NCI-H748 (cell line): ENCODE measurements around the gene KLHDC4.

Experiments used
- DNase-seq: peaks from one replicate; lab custom pipeline; 2025; ENCODE audit not compliant: unreplicated experiment; lab: John Stamatoyannopoulos, UW

The KLHDC4 gene

DNA sequence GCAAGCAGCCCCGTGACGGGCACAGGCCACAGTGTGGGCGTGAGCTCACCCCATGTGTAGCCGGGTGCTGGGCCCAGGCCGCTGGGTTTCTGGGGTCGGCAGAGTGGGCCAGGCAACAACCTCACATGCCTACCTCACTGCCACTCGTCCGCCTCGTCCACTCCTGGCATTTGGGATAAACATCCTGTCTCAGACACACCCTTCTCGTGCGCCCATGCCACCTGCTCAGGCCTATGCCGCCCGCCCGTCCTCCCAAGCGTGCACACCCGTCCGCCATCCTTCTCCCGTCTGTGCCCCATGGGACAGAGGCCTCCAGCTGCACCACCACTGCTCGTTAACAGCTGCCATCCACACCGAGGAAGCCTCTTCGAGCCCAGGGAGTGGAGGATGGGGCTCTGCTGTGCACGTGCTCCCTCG lies 64.3 kb downstream of the KLHDC4 start:
- DNase-seq, result no peak

DNA sequence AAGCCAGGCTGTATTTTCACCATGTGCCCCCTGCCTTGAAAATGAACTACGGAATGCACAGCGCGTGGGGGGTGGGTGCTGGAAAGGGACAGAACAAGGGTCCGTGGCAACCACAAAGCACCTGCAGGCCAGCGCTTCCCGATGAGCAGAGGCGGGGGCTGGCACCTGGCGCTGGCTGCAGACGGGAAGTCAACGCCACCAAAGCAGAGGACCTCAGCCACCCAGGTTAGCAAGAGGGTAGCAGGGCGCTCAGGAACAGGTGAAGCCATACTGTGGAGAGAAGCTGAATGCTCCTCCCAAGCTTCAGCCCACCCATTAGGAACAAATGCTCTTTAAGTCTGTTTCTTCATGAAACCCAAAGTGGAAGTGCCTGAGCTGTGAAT lies 64.7 kb downstream of the KLHDC4 start:
- no peak for DNase-seq

DNA sequence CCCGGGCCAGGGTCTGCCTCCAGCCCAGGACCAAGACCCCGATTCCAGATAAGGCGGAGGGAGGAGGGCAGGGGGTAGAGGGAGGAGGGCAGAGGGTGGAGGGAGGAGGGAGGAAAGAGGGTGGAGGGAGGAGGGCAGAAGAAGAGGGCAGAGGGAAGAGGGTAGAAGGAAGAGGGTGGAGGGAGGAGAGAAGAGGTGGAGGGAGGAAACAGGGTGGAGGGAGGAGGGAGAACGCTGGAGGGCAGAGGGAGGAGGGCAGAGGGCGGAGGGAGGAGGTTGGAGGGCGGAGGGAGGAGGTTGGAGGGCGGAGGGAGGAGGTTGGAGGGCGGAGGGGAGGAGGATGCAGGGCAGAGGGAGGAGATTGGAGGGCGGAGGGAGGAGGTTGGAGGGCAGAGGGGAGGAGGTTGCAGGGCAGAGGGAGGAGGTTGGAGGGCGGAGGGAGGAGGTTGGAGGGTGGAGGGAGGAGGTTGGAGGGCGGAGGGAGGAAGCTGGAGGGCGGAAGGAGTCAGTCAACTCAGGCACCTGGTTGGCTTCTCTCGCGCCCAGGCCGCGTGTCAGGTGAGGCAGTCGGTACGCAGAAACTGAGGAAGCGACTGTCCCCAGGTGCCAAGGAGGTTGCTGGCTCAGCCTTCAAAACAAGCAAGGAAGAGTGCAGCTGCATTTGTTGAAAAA lies 65.2 kb downstream of the KLHDC4 start:
- no peak for DNase-seq

DNA sequence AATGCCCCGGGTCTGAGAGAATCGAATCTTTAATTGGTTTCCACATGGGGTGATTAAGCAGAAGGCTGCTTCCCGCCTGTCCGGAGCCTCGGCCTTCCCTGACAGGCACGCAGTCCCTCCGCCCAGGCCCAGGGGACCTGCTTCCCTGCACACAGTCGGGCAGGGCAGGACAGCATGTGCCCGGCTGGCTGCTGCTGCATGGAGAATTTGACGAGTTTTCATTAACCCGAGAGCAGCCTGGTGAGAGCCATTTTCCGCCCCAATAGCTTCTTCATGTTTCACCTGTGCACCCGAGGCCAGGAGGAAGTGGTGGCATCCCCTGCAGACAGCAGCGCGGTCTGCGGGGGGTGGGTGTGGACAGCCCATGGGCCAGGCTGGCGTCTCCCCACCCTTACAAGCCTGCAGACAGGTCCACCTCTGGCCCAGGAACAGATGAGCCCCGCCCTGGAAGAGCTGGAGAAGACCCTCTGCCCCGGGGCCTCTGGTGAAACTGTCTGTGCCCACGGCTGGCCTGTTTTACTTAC lies 67.0 kb downstream of the KLHDC4 start:
- no peak for DNase-seq

DNA sequence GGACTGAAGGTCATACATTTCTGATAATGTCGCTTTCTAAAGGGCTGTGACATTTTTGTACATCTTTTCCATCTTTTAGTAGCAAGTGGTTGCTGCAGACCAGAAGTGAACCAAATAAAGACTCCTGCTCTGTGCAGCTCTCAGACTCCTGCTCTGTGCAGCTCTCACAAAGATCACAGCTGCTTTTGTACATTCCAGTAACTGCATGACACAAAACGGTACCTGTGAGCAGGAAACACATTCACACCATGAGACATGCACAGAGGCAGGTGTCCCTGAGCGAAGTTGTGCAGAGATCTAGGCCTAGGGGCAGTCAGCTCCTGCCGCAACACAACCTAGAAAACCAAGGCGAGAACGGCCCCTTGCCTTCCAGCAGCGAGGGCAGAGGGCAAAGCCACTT lies 67.5 kb downstream of the KLHDC4 start:
- no peak for DNase-seq

DNA sequence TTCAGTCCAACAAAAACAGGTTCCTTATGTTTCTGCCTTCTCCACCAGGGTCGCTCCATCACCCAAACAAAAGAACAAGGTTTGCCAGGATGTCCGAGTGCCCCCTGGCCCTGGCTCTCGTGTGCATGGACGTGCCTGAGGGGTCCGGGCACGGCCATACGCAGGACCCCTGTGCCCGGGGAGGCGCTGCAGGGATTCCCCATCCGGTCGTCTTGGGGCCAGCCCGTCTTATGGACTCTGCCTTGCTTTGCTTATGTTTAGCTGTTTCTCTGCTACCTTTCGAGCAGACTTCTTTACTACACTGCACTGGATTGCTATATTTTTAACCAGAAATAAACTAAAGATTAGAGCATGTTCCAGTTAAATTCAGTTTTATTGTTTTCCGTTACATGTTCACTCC lies 68.0 kb downstream of the KLHDC4 start:
- DNase-seq, result no peak

DNA sequence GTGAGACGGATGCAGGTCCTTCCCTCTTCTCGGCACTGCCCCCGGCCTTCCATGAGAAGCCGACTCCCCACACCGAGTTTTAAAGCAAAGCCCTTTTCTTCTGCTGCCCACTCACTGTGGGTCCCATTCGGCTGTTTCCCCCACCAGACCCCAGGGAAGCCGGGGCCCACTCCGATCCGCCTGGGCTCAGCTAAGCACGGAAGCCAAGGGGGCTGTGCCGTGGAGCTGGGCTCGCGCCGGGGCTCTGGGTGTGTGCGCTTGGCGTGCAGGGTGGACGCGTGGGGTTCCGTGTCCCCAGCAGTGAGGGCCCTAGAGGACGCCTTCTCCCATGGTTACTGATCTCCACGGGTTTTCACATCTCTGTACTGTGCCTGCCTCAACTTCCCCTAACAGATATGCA lies 68.5 kb downstream of the KLHDC4 start:
- no peak for DNase-seq

DNA sequence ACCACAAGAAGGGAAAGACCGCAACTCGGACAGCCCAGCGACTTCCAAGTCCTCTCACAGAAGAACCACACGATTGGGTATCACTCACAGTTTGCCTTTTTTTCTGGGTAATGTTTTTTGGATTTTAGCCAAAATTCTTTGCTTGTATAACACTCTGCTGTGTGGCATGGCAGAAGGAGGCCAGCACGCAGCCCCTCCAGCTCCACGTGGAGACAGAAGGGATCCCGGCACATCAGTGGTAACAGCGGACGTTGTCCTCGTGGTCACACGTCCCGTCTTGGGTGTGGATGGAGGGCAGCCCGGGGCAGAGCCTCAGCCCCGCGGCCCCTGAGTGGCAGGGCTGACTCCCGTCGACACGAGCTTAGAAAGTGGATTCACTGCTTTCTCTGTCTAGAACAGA lies 69.1 kb downstream of the KLHDC4 start:
- DNase-seq, result no peak

DNA sequence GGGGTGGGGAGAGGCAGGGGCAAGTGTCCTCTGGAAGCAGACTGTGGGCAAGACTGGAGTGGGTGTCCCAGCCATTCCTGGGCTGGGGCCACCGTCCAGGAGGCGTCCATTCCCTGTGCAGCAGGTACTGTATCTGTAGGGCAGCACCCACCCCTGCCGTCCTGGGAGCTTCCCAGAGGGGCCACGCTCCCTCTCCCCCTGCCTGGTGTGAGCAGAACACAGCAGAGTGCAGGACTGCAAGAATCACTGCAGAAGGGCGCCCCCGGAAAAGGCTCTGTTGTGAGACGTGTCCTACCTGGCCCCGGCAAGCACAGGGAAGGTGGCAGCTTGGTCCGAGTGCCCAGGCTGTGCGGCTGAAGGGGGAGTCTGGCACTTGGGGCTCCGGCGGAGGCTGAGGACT lies 70.3 kb downstream of the KLHDC4 start:
- no peak for DNase-seq

DNA sequence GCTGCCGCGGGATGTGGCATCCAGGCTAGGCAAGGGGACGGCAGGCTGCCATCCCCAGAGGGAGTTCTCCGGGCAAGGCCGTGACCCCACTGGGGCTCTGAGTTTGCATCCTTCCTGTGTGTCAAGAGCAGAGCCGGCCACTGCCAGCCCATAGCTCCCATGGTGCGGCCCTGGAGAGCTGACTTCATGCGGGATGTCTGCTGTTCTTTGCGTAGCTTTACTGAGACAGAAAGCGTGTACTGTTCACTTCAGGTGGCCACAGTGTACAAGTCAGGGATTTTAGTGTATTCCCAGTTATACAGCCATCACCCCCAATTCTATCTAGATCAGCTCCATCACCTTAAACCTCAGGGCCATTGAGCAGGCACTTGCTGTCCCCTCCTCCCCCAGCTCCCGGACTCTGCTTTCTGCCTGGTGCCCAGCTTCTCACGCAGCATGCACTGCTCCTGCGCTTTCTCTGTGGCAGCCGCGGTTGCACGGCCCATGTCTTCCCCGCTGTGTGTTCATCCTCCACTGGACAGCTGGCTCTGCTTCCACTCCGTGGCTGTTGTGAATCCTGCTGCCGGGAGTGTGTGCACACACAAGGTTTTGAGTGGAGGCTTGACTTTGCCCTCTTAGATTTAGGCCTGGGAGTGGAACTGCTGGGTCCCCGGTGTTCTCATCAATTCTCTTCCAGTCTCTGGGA lies 71.2 kb downstream of the KLHDC4 start:
- DNase-seq, result no peak

DNA sequence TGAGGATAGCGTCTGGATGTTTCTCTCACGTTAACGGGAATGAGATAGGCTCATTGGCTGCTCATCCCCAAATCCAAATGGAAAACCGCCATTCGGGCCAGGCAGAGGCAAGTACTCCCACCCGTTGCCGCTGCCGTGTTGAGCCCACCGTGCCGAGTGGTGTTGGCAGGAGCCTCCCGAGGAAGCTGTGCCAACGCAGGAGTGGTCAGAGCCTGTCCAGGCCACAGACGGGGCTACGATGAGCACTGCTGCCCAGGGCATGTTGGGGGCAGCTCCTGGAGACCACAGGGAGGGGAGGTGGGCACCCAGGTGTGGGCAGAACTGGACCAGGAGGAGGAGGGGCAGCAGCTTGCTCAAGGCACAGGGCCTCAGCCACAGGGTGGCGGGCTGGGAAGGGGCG lies 72.0 kb downstream of the KLHDC4 start:
- DNase-seq, result no peak

DNA sequence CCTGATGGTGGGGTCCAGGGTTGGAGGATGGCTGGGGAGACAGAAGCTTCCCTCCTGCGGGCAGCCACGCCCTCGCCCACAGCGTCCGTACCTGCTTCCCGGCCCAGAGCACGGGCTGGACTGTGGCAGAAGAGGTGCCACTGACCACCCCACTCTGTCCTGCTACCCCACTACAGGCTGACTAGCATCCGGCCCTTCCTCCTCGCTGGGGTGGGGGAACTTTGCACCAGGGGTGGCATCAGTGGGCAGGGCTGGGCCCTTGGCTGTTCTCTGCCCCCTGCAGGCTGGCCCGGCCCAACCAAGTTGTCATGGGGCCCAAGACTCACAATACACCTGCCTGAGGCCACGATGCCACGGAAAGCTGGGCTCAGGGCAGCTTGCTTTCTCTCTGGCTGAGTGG lies 73.0 kb downstream of the KLHDC4 start:
- no peak for DNase-seq

DNA sequence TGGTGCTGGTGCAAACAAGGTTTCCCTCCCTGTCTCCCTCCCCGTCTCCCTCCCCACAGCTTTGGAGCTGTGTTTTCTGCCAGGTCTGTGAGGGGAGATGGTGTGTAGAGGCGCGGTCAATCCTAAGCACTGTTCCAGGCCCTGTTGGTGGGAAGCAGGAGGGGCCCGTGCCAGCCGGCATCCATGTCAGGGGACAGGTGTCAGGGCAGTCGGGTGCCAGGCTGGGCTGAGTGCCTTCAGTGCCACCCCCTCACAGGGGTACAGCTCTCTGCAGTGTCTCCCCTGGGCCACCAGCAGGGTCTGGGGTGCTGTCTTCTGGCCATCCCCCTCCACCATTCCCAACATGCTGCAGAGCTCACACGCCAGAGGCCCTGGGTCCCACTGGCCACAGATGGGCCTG lies 73.6 kb downstream of the KLHDC4 start:
- no peak for DNase-seq

DNA sequence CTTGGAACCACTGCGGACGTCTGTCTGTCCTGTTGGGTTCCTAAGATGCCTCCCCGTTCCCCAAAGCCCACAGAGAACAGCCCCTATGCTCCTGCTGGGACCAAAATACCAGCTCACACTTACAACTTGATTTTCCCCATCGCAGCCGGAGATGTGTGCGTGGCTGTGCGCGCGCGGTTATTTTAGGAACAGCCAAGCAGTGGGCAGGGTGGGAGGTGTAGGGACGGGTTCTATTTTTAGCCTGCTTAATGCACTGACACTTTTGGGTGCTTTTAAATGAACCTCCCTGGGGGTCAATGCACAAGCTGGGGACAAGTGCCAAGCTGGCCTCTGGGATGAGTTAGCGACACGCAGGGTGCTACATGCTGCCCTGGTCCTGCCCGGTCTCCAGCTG lies 74.1 kb downstream of the KLHDC4 start:
- DNase-seq, result no peak

DNA sequence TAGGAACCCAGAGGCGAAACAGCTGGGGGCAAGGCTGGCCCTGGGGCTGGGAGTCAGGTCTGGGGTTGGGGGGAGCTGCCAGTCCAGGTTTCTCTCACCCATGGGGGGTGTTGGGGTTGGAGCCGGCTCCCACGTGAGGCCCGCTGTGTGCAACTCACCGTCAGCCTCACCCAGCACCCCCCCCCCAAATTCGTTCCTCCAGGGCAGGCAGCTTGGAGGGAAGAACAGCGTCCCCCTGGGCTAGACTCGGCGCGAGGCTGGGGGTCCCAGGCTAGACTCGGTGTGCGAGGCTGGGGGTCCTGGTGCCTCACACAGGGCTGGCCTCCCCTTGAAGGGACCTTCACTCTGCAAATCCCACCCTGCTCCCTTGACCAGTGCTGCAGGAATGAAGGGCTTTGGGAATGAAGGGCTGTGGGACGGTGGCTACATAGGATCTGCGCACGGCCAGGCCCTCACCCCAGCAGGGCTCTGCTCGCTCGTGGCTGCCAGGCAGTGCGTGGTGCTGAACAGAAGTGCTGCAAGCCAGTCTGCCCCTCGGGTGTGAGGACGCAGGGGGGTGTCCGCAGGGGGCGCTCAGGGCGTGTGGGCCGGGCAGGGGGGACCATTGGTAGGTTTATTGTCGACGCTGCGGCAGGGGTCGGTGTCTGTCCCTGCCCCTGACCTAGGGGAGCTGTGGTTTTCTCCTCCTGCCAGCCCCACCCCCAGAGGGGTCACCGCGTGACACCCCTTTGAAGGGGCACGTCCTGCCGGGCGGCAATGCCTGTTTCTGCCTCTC lies 74.7 kb downstream of the KLHDC4 start:
- DNase-seq, result no peak

DNA sequence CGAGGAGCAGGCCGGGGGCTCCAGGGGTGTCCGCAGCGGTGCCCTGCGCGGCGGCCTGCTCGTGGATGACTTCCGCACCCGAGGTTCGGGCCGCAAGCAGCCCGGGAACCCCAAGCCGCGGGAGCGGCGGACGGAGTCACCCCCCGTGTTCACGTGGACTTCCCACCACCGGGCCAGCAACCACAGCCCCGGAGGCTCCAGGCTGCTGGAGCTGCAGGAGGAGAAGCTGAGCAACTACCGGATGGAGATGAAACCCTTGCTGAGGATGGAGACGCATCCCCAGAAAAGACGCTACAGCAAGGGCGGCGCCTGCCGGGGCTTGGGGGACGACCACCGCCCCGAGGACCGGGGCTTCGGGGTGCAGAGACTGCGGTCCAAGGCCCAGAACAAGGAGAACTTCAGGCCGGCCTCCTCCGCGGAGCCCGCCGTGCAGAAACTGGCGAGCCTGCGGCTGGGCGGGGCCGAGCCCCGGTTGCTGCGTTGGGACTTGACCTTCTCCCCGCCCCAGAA lies 75.8 kb downstream of the KLHDC4 start:
- DNase-seq, result no peak

DNA sequence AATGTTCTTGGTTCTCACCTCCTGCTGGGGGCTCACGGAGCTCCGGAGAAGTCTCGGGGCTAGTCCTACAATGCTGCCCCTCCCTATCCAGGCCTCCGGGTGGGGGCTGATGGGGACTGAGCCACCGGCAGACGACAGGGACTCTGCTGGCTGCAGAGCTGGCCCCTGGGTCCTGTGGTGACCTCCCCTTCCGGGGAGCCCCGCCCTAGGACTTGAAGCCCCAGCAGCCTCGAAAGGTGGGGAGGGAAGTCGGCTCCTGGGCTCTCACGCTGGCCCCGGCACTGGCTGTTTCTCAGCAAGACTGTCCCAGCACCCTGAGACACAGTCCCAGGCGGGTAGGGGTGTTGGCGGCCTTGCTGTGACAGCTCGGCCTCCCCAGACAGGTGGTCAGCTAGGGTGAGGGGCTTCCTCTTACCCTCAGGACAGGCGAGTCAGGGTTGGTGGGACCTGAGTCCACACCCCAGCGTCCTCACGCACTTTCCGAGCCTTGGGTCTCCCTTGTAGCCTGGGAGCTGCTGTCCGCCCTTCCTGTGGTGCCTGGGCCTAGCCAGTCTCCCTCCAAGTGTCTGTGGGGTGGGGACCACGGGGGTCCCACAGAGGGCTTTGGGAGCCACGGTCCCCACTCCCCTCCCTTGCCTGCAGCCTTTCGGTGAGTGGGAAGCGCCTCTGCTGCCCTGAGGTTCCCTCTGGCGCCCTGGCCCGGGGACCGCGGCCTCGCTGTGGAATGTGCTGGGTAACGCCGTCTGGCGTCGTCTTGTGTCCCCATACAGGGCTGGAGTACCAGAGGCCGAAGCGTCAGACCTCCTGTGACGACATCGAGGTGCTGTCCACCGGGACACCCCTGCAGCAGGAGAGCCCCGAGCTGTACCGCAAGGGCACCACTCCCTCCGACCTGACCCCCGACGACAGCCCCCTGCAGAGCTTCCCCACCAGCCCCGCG lies 76.6 kb downstream of the KLHDC4 start:
- no peak for DNase-seq

DNA sequence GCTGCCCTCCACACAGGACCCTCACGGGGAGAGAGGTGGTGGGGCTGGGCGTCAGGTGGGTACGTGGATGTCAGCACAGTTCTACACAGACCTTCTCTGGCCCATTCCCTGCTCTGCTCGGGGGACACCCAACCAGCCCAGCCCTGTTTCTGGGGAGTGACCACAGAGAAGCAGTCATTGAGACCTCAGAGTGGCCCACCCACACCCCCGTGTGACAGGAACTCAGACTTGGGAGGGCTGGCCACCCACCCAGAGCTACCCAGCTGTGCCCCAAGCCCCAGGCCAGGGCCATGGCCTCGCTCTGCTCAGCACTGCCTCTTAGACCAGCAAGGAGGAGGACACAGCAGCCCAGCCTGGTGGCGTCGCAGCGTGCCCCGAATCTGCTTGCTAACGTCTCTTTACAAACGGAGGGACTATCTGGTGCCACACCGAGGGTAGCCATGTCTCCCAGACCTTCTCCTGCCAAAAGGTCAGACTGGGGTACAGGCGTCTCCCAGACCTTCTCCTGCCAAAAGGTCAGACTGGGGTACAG lies 77.7 kb downstream of the KLHDC4 start:
- no peak for DNase-seq

DNA sequence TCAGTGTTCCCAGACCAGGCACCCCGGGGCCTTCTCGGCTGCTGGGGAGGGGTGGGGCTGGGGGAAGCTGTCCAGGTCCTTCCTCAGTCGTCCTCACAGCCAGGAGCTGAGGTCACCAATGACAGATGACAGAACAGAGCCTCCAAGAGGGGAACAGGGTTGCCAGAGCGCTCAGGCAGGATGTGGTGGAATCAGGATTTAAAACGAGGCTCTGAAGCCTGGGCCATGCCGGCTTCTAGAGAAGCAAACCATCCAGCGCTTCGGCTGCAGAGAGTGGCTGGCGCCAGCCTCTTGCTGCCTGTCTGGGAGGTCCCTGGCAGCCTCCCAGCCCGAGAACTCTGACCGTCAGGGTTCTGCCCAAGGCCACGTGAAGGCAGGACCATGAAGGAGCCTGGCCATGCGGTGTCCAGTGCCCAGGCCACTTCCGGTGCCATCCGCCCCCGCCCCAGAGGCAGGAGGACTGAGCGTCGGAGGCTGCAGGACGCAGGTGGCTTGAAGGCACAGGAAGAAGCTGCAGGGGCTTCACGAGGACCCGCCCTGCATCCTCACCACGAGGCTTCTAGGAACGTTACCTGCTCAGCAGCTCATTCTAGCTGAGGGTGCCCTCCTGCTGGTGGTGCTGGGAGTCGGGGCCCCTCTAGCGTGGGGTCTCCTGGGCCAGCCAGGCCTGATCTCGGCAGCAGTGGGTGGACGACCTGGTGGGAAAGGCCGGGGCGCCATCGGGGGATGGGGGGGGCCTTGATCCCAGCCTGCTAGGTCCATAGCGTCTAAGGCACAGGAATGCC lies 78.5 kb downstream of the KLHDC4 start:
- no peak for DNase-seq

DNA sequence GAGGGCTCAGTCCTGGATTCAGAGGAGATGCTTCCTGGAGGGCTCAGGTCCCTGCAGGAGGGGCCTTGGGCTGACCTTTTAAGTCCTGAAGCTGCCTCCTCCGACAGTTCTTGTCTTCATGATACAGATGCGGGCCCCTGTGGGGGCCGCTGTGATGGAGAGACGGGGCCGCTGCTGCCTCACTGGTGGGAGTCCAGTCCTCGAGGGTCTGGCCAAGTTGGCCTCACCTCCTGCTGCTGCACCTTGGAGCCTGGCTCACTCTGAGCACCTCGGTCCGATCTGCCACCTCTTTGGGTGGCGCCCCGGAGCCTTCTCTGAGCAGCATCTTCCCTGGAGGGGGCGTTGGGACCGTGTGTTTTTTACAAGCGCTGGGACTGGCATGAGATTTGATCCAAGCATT lies 79.1 kb downstream of the KLHDC4 start:
- DNase-seq, result no peak
